ELR (cell line): ENCODE results near the gene IGSF3.

Source experiments
- DNase-seq: peaks from one replicate; pipeline ENCODE4 v3.0.0-alpha.2; 2015; ENCODE audit warnings: low read depth

Gene IGSF3

DNA sequence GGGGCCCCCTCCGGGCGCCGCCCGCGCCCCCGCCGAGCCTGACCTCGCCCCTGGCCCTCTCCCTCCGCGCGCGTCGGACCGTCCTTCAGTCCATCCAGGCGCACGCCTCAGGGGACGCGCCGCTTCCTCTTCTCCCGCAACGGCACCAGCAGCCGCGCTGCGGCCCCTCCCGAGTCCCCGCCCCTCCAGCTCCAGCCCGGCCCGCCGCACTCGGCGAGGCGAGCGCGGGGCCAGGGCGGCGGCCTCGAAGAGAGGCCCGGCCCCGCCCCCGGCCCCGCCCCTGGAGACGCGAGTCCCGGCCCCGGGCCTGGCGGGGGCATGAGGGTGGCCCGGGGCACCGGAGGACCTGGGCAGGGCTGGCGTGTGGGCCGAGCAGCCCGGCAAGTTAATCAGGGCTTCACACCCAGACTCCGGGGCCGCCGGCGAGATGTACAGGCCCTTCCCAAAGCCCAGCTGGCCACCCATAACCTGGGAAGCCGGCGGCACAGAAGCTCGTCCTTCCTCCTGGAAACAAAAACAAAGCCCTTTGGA, at the start of gene IGSF3:
Gene IGSF3 (minus strand): TSS at position 159 of the 531 bp plus-strand sequence. CDS start 1,407 bp downstream, outside the sequence.
- peak; percentile 57 for DNase-seq

DNA sequence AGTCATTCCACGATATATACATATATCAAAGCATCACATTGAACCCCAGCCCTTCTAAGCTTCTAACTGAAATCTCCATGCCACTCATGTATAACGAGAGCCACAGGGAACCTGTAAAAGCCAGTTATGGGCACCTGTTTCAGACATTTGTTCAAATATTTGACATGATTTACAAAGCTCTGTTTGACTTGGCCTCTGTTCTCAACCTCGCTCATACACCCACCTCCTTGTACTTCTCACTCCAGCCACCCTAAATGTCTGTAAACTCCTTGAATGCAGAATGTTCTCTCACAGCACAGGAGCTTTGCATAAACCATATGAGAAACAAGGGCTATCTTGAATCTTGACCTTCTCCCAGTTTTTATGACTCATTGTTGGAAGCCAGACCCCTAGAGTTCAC, 49.8 kb upstream of the IGSF3 start:
- DNase-seq = no peak

DNA sequence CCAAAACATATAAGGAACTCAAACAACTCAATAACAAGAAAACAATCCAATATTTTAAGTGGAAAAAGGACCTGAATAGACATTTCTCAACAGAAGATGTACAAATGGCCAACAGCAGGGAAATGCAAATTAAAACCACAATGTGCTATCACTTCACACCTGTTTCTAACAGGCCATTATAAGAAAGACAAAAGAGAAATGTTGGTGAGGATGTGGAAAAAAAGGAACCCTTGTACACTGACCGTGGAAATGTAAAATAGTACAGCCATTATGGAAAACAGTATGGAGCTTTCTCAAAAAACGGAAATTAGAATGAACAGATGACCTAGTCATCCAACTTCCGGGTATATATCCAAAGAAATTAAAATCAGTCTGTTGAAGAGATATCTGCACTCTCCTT, 48.9 kb upstream of the IGSF3 start:
- no peak for DNase-seq

- no peak for DNase-seq
Observed at GRCh38 chr1:116713474-116713873, 45.9 kb upstream of the IGSF3 start.

DNA sequence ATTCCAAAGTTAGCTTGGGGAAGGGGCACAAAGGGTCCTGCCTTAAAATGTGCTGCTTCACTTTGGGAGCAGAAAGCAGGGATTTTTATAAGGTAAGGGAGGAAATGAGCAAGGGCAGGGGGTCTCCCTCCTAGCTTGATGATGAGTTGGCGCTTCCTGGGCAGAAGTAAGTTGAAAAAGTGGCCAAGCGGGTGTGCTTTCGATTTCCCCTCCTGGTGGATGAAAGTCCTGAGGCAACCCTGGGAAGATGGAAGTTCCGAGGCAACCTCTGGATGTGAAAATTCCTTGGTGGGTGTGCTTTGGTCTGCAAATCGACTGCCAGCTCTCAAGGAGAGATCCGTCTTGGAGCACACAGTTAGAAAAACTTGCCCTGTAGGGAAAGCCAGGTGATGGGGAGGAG, 45.0 kb upstream of the IGSF3 start:
- no peak for DNase-seq

DNA sequence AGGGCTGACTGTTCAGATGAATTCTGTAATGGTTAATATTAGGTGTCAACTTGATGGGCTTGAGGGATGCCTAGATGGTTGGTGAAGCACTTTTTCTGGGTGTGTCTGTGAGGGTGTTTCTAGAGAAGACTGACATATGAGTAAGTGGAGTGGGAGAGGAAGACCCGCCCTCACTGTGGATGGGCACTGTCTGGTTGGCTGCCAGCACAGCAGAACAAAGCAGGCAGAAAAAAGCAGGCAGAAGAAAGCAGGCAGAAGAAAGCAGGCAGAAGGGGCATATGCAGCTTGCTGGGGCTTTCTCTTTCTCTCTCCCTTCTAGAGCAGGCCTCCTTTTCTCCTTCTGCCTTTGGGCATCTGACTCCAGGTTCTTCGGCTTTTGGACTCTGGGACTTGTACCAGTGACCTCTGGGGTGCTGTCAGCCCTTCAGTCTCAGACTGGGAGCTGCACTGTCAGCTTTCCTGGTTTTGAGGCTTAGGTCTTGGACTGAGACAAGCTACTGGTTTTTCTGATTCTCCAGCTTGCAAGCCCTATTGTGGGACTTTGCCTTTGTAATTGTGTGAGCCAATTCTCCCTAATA, 43.8 kb upstream of the IGSF3 start:
- DNase-seq = no peak

GRCh38 chr1:116710420-116711262, 43.1 kb upstream of the IGSF3 start:
- DNase-seq = no peak

DNA sequence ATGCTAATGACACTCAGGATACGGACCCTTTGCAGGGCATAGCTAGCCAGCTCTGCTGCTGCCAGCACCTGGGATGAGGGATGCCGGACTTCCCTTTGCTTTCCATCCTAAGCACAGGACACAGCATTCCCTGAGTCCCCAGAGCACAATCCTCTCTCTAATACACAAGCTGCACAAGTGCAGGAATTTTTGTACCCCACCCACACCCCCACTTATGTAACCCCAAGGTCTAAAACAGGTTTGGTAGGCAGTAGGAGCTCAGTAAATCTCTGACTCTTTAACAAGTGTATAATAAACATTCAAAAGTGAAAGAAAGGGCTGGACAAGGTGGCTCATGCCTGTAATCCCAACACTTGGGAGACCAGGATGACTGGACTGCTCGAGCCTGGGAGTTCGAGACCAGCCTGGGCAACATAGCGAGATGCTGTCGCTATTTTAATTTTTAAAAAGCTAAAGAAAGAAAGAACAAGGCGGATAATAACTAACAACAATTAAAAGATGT, 42.2 kb upstream of the IGSF3 start:
- no peak for DNase-seq

- no peak for DNase-seq
Observed at GRCh38 chr1:116708255-116708900, 40.8 kb upstream of the IGSF3 start.

- DNase-seq = no peak
Observed at GRCh38 chr1:116706841-116707240, 39.3 kb upstream of the IGSF3 start.

- no peak for DNase-seq
Observed at GRCh38 chr1:116706123-116706522, 38.6 kb upstream of the IGSF3 start.

DNA sequence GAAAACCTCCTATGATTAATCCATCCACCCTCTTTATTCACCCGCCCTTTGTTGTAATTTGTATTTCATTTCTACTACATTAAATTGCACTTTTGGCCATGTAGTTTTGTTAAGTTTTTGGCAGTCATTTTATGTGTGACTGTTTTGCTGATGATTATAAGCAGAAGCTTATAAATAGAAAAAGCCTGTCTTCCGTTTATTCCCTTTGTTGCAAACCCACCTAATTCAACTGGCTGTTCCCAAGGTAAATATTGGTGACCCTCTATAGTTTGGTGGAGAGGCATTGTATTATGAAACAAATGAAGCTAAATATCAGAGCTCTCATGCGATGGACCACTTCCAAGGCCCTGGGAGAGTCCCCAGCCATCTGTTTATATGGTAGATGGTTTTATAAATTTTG, 36.7 kb upstream of the IGSF3 start:
- DNase-seq = no peak

GRCh38 chr1:116699605-116700004, 32.1 kb upstream of the IGSF3 start:
- no peak for DNase-seq

- no peak for DNase-seq
Observed at GRCh38 chr1:116698244-116698595, 30.7 kb upstream of the IGSF3 start.

GRCh38 chr1:116697548-116698243, 30.2 kb upstream of the IGSF3 start:
- DNase-seq = no peak

DNA sequence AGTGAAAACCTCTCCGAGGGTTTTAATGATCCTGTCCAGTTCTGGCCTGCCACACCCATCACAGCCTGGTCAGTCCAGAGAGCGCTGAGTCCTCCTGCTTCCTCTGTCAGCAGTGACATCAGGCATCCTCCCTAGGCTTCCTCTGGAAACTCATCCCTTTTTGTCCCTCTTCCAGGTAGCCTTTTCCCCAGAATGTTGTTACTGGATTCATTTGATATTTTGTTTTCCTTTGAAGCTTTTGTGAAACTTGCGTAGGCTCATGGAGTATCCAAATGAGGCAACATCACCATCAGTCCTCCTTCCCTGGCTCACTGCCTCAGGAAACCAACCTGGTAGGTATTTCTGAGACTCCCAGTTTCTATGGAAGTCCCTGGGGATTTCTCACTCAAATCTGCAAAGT, 27.0 kb upstream of the IGSF3 start:
- DNase-seq = no peak

DNA sequence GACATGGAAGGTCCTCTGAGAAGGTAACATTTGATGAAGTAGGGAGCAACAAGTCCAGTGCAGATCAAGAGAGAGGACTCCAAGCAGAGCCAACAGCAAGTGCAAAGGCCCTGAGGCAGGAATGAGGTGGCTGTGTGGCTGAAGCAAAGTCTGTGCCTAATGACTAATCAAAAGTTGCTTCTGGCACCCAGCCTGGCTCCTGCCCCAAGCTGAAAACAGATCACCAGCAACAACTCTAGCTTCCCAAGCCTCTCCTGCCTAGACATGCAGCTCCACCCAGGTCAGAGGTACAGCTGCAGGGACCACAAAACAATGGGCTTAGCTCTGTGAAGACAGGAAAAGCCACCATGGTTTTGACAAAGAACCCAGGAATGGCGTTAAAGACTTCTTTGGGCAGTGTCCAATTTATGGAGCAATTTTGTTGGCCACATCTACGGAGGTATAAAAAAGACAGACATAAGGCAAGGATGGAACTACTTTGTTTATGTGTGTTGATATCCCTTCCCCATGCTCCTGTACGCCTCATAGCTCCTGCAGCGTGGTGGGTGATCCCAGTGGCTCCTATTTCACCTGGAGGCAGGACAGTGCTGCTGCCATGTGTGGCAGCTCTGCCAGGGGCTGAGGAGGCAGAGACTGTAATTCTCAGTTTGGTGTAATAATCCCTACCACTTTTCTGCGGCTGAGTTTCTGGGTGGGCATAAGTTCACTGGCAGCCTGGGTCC, 26.4 kb upstream of the IGSF3 start:
- DNase-seq = peak; percentile 66

- DNase-seq = no peak
Observed at GRCh38 chr1:116692879-116693278, 25.3 kb upstream of the IGSF3 start.

DNA sequence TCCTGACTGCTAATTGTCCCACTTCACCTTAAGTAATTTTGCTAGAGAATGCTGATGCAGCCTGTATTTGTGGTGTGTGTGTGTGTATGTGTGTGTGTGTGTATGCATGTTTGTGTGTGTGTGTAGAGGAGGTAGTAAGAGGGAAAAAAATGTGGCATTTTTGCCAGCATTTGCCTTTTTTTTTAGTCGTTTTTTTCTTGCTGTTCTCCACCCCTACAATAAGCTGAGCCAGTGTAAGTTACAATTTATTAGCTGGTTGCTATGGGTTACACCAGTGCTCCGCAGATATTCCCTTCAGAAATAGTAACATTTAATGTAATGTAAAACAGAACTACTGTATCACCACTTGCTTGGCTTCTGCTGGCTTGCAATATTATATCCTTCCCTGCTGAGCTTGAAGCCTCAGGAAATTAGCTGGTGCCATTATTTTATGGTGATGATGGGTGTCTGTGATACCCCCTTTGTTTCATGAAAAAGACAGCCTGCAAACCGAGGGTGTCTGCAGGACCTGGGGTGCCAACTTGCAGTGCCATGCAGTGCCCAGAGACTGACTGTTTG, 23.4 kb upstream of the IGSF3 start:
- no peak for DNase-seq

DNA sequence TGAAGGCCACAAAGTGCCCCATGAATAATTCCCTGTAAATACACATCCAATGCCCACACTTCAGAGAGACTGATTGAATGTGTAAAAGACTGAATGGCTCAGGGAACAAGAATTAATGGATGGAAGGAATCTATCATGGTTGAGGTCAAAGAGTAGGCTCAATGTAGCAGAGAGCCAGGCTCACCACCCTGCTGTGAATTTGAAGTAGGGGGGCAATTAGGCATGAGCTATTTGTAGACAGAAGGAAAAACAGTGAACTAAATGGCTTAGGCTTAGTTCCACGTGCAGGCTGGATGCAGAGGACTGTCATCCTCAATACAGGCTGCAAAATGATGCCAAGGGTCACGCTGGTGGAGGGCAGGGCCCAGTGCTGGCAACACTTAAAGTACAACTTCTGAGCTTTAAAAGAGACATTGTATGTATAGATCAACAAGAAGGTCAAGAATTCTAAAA, 22.9 kb upstream of the IGSF3 start:
- no peak for DNase-seq

GRCh38 chr1:116686723-116687352, 19.3 kb upstream of the IGSF3 start:
- no peak for DNase-seq
